HG03575 (cell line): ENCODE data around the gene MYH15.

ENCODE experiments used
- ATAC-seq: cut with Tn5 transposase; IDR thresholded peaks from one replicate; pipeline ENCODE4 v1.9.1; 2021; ENCODE audit not compliant: unreplicated experiment, insufficient number of reproducible peaks, low FRiP score; ENCODE audit errors: extremely low read depth

The MYH15 gene

GRCh38 chr3:108512671-108513070 is 2.3 kb upstream of the MYH15 start:
- no peak for ATAC-seq

- no peak for ATAC-seq
Measured at GRCh38 chr3:108511490-108511889, 1.1 kb upstream of the MYH15 start.

- ATAC-seq = no peak
Measured at GRCh38 chr3:108511055-108511454, 659 bp upstream of the MYH15 start.

DNA sequence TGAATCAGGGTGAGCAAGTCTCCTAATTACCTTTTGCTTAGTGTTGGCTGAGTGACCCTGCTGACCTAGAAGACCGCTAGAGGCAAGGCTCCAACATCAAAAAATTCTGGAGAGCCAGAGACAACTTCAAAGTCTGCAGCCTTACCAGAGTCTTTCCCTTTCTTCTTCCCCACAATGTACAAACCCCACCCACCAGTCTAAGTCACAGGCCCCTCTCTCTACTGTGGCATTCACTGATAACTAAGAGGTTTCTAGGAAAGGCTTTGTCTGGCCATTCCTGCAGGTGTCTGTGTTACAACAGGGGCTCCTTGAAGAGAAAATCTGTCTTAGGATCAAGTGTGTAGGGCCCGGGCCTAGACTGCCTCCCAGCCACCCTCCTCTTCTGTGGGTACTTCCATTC is 525 bp downstream of the MYH15 start:
- ATAC-seq = no peak

DNA sequence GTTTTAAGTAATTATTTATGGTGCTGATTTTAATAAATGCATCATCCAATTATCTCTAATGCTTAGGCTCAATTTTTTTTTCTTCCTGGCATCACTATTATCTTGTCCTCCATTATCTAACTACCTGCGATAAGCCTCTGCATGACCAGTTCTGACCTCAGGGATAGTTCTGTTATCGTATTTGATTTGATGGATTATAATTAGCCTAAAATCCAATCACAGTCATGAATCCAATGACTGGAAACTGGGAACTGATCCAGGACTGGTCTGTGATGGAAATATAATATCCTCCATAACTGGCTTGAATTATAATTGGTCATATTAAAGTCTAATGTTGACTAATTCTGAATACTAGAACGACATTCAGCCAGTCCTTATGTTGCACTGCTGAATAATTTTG is 1.1 kb downstream of the MYH15 start:
- no peak for ATAC-seq

DNA sequence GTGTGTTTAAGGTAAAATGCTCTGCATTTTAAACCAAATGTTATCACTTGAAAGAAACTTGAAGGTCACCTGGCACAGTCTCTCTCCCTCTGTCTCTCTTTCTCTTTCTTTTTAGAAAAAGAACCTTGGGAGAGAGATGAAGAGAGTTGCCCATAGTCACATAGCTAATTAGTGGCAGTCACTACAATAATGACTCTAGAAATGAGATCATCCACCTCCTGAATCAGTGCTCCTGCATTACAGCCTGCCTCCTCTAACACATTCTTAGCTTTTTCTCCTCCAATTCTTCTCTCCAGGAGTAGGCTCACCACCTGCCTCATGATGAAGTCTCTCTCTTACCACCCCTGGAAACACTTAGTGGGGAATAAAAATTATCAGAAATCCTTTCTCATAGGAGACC is 2.5 kb downstream of the MYH15 start:
- no peak for ATAC-seq

- ATAC-seq = no peak
Measured at GRCh38 chr3:108505811-108506210, 4.6 kb downstream of the MYH15 start.

GRCh38 chr3:108503722-108504121 is 6.7 kb downstream of the MYH15 start:
- ATAC-seq = no peak

- no peak for ATAC-seq
Measured at GRCh38 chr3:108501535-108501934, 8.9 kb downstream of the MYH15 start.

DNA sequence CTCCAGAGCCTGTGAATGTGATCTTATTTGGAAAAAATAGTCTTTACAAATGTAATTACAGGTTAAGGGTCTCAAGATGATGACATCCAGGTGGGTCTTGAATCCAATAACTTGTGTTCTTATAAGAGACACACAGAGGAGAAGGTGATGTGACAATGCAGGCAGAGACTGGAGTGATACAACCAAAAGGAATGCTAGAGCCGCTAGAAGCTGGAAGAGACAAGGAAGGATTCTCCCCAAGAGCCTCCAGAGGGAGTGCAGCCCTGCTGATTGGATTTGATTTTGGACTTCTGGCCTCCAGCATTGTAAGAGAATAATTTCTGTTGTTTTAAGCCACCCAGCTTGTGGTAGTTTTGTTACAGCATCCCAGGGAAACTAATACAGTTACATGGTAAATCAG is 9.7 kb downstream of the MYH15 start:
- no peak for ATAC-seq

GRCh38 chr3:108497271-108497670 is 13.1 kb downstream of the MYH15 start:
- no peak for ATAC-seq

DNA sequence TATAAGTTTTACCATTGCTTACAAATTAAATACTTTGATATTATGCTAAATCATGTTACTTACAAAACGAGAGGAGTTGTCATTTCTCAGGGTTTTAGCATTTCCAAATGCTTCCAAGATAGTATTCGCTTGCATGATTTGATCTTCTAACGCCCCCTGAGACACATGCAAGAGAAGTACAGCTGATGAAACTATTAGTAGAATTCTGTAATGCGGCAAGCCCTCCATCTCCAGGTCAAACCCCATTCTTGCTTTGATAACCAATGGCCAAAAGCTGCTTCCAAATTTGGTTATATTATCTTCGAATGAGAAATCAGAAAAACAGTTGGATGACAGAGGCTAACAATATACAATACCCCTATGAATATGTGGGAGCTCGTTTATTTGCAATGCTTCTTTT is 14.7 kb downstream of the MYH15 start:
- ATAC-seq = no peak

- ATAC-seq = no peak
Measured at GRCh38 chr3:108494906-108495531, 15.4 kb downstream of the MYH15 start.

DNA sequence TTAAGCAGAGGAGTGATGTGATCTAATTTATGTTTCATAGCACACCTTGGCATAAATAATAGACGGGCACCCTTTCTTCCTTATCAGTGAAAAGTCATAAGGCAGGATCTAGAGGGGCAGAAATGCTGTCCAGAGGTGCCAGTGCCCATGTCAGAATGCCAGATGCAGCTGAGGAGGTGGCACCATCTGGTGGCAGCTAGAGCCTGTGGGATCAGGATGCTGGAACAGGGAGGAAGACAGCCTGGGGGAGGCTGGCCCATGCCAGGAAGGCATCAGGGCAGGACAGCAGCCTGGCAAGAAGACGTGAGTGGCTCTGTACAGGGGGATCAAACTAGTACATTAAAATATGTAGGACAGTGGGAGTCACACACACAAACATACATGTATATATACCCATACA is 16.5 kb downstream of the MYH15 start:
- ATAC-seq = no peak

DNA sequence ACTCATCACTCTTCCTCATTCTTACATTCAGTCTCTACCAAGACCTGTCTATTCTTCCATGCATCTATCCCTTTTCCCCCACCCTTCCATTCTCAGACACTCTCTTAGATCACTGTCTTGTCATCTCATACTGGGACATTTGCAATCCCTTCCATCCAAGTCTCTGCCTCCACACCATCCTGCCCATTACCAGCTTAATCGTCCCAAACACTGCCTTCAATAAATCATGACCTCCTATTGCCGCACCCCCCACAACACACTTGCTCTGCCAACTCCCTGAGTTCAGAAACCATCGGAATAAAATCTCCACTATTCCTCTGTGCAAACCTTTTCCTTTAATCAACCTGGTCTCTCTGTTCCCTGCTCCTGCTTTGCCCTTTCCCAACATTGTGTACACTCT is 18.9 kb downstream of the MYH15 start:
- ATAC-seq = no peak

DNA sequence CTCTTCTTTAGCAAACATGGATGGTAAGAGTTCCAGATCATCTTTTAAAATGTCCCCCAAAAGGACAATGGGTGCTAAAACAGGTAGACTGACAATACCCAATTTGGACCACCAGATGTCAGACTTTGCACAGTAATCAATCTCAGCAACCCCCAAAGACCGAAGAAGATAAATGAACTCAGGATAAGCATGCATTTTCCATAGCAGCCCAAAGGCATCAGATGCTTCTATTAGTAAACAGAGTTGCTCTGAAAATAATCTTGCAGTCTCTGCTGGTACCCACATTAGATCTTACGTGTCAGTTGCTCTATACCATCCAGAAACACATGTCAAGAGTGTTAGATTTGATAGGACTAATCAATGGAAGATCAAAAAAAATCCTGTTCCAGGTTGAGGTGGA is 20.6 kb downstream of the MYH15 start:
- peak; percentile 55 for ATAC-seq

DNA sequence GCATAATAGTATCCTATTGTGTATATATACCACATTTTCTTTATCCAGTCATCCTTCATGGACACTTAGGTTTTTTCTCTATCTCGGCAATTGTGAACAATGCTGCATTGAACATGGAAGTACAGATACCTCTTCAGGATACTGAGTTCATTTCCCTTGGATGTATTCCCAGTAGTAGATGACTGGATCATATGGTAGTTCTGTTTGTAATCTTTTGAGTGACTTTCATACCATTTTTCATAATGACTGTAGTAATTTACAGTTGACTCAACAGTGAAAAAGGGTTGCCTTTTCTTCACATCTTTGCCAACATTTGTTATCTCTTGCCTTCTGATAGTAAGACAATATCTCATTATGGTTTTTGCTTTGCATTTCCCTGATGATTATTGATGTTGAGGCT is 21.8 kb downstream of the MYH15 start:
- ATAC-seq = no peak

DNA sequence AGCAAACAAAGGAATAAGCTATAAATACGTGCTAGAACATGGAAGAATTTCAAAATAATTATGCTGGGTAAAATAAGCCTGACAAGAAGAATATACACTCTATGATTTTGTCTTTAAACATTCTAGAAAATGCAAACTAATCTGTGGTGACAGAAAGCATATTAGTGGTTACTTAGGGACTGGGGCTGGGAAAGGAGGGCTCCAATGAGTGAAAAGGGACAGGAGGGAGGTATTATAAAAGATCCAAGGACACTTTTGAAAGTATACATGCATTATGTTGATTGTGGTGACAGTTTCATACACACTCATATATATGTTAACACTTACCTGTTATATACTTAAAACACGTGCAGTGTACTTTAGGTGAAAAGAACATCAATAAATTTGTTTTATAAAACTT is 23.0 kb downstream of the MYH15 start:
- ATAC-seq = no peak

DNA sequence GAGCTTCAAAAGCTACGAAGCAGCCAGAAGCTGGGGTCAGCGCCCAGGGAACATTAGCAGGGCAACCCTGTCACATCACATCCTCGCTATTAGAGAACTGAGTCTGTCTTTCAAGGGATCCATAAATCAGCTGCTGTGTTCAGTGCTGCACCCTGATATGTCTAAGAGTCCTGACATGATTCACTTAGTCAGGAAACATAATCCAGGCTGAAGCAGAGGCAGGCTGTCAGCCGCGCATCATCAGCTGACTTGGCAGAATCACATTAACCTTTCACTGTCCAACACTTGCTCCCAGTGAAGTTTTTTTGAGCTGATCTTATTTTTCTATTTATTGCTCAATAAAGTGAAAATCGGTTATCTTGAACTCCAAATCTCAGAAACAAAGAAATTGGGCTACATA is 23.5 kb downstream of the MYH15 start:
- ATAC-seq = no peak

- ATAC-seq = no peak
Measured at GRCh38 chr3:108486338-108486737, 24.1 kb downstream of the MYH15 start.

GRCh38 chr3:108485146-108485545 is 25.2 kb downstream of the MYH15 start:
- no peak for ATAC-seq

DNA sequence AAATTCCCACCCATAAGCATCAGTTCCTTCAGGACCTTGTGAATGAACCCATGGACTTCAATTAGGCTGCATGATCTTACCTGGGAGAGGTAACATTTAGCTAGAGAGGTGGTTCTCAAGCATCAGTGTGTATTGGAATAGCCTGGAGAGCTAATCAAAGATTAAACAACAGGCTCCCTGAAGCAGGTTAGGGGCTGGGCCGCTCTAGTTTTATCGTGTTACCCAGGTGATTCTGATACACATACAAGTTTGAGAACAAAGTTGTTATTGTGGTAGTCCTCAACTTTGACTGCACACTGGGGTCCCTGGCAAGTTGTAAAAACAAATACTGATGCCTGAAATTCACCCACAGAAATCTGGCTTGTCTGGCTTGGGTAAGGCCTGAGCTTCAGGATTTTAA is 31.2 kb downstream of the MYH15 start:
- ATAC-seq = no peak
